HepG2 (cell line): ENCODE results near the gene NHERF2. TPM values are rescaled to one million over a fixed set of nuclear protein-coding genes. Genes with fewer than 3 reads are reported as not detected.

Experiments used
- AGO2 ChIP-seq: fragments of 200-400 bp; formaldehyde crosslinking; optimal IDR thresholded peaks from 2 replicates; pipeline ENCODE3; 2017; ENCODE audit warnings: mild to moderate bottlenecking, low read depth, low read length, moderate library complexity
- EEA1 ChIP-seq: sonication (generic); formaldehyde crosslinking; IDR thresholded peaks from 2 replicates; pipeline ENCODE4 v1.5.1; 2020; ENCODE audit warnings: mild to moderate bottlenecking, missing genetic modification reagents, borderline replicate concordance
- ELK4 ChIP-seq: sonication (generic); formaldehyde crosslinking; IDR thresholded peaks from 2 replicates; pipeline ENCODE4 v1.9.0; 2021; ENCODE audit warnings: missing genetic modification reagents, borderline replicate concordance
- FOXP1 ChIP-seq, 2 experiments: fragments of 450-650 bp in 1 of 2; IDR thresholded peaks; 2 replicates each; pipeline ENCODE4 v1.6.1; 2017 to 2018; ENCODE audit warnings: antibody characterized with exemption in 1 of 2
- HINFP ChIP-seq: sonication (generic); formaldehyde crosslinking; IDR thresholded peaks from 2 replicates; pipeline ENCODE4 v1.4.0; 2020; ENCODE audit warnings: low read depth, mild to moderate bottlenecking, missing genetic modification reagents
- KLF12 ChIP-seq: sonication (generic); formaldehyde crosslinking; IDR thresholded peaks from 2 replicates; pipeline ENCODE4 v1.4.0; 2020; ENCODE audit warnings: missing genetic modification reagents, borderline replicate concordance
- NR0B2 ChIP-seq: sonication (generic); formaldehyde crosslinking; IDR thresholded peaks from 2 replicates; pipeline ENCODE4 v1.4.0; 2020; ENCODE audit warnings: mild to moderate bottlenecking, missing genetic modification reagents
- PAX8 ChIP-seq: sonication (generic); formaldehyde crosslinking; IDR thresholded peaks from 2 replicates; pipeline ENCODE4 v1.8.0; 2022; ENCODE audit warnings: mild to moderate bottlenecking, missing genetic modification reagents, borderline replicate concordance
- RNF219 ChIP-seq: sonication (generic); formaldehyde crosslinking; IDR thresholded peaks from 2 replicates; pipeline ENCODE4 v1.5.0; 2020; ENCODE audit warnings: mild to moderate bottlenecking, missing genetic modification reagents
- TCF12 ChIP-seq, 2 experiments: fragments of 450-650 bp in 1 of 2; sonication (generic) in 1 of 2; formaldehyde crosslinking in 1 of 2; IDR thresholded peaks; 2 replicates each; pipeline versions ENCODE4 v1.6.1 to v1.8.0; 2017 to 2022; ENCODE audit warnings: antibody characterized with exemption in 1 of 2, mild to moderate bottlenecking in 1 of 2, missing genetic modification reagents in 1 of 2, moderate library complexity in 1 of 2
- TEAD2 ChIP-seq: sonication (generic); formaldehyde crosslinking; IDR thresholded peaks from 2 replicates; pipeline ENCODE4 v1.9.0; 2021; ENCODE audit warnings: missing genetic modification reagents
- TFDP1 ChIP-seq: IDR thresholded peaks from 2 replicates; pipeline ENCODE4 v1.6.1; 2016; ENCODE audit warnings: missing compliant biosample characterization, missing genetic modification reagents, borderline replicate concordance
- TRIM24 ChIP-seq: sonication (generic); formaldehyde crosslinking; IDR thresholded peaks from 2 replicates; pipeline ENCODE4 v1.8.0; 2022; ENCODE audit warnings: mild to moderate bottlenecking, missing genetic modification reagents
- ZNF274 ChIP-seq: sonication (generic); formaldehyde crosslinking; IDR thresholded peaks from 2 replicates; pipeline ENCODE4 v1.5.1; 2020; ENCODE audit warnings: mild to moderate bottlenecking, missing genetic modification reagents
- ZNF577 ChIP-seq: sonication (generic); formaldehyde crosslinking; IDR thresholded peaks from 2 replicates; pipeline ENCODE4 v1.4.0; 2020; ENCODE audit warnings: mild to moderate bottlenecking, low read depth, missing genetic modification reagents, borderline replicate concordance
- ZNF710 ChIP-seq: sonication (generic); formaldehyde crosslinking; IDR thresholded peaks from 2 replicates; pipeline ENCODE4 v1.5.0; 2020; ENCODE audit warnings: mild to moderate bottlenecking, missing genetic modification reagents, borderline replicate concordance
- ZNF772 ChIP-seq: sonication (generic); formaldehyde crosslinking; IDR thresholded peaks from 2 replicates; pipeline ENCODE4 v1.5.0; 2020; ENCODE audit warnings: mild to moderate bottlenecking, missing genetic modification reagents
- ZNF781 ChIP-seq: sonication (generic); formaldehyde crosslinking; IDR thresholded peaks from 2 replicates; pipeline ENCODE4 v1.5.1; 2020; ENCODE audit warnings: borderline replicate concordance, mild to moderate bottlenecking, missing genetic modification reagents; ENCODE audit errors: not compliant biosample characterization
- polyA plus RNA-seq, 8 experiments: library from polyadenylated mRNA; depleted of rRNA in 3 of 8; stranded (reverse) in 7 of 8; unstranded in 1 of 8; fragments of >200 nt; fragmentation: Illumina TruSeq in 4 of 8; extraction: Trizol in 4 of 8; gene quantifications; 2 replicates each; pipeline versions ENCODE4 v1.2.1 to v1.2.3, GENCODE V29; 2011 to 2016; ENCODE audit warnings: low read depth in 4 of 8, missing spikeins in 1 of 8, mixed read lengths in 1 of 8; ENCODE audit not compliant: insufficient read depth in 1 of 8
- total RNA-seq, 5 experiments: library from RNA; depleted of rRNA; stranded (reverse); fragments of >200 nt; fragmentation: Illumina TruSeq; extraction: Trizol; gene quantifications; 2 replicates each; pipeline ENCODE4 v1.2.3, GENCODE V29; 2016; ENCODE audit warnings: low read depth in 1 of 5

Gene NHERF2
- total and polyA plus RNA-seq, 2 of the 13 experiments (the other 11 are each of a cell fraction or from before 2014, with no cell fraction given), result 23.7 to 39.3 TPM

GRCh38 chr16:1984347-1985225, 42.1 kb upstream of the NHERF2 start (continued):
- TF ChIP-seq TRIM24 (CRISPR knock-in tag) (no peak), FOXP1 (IDR thresholded peaks at IDR 0.05) (no peak), FOXP1 (CRISPR knock-in tag; IDR thresholded peaks at IDR 0.05) (no peak), ELK4 (CRISPR knock-in tag) (no peak), ZNF577 (CRISPR knock-in tag) (no peak), PAX8 (no peak), RNF219 (CRISPR knock-in tag) (no peak), ZNF772 (no peak), KLF12 (no peak), HINFP (CRISPR knock-in tag) (no peak), ZNF274 (CRISPR knock-in tag) (no peak), TFDP1 (CRISPR knock-in tag) (no peak), AGO2 (peak; percentile 55), ZNF710 (no peak), TCF12 (IDR thresholded peaks at IDR 0.05) (no peak), TCF12 (CRISPR knock-in tag; IDR thresholded peaks at IDR 0.05) (no peak), ZNF781 (CRISPR knock-in tag) (no peak), NR0B2 (no peak), EEA1 (no peak), TEAD2 (CRISPR knock-in tag) (no peak)
